SK-N-MC (cell line): Measurements from ENCODE around the gene SHROOM3.

Experiments
- EZH2 ChIP-seq: fragments of 200-600 bp; sonication (generic); IDR thresholded peaks from one replicate; pipeline ENCODE4 v1.6.1; 2017; ENCODE audit warnings: antibody characterized with exemption
- FOXP2 ChIP-seq: optimal IDR thresholded peaks from 2 replicates; pipeline ENCODE3; 2011; ENCODE audit warnings: mild to moderate bottlenecking, moderate library complexity; ENCODE audit not compliant: insufficient read depth; ENCODE audit errors: extremely low read length, control extremely low read depth
- POLR2AphosphoS5 ChIP-seq: IDR thresholded peaks from 2 replicates; pipeline ENCODE4 v1.6.1; 2012; ENCODE audit warnings: mild to moderate bottlenecking, low read depth, low read length, borderline replicate concordance

GRCh38 chr4:76449362-76449767 is 14.3 kb downstream of the SHROOM3 start:
- TF ChIP-seq EZH2: no peak
- no peak for TF ChIP-seq POLR2AphosphoS5
- TF ChIP-seq FOXP2: no peak
